SKM-1 (cell line): ENCODE measurements around the gene VPS39.

Experiments used
- DNase-seq: peaks from one replicate; lab custom pipeline; 2025; ENCODE audit not compliant: unreplicated experiment; lab: John Stamatoyannopoulos, UW

VPS39 gene

DNA sequence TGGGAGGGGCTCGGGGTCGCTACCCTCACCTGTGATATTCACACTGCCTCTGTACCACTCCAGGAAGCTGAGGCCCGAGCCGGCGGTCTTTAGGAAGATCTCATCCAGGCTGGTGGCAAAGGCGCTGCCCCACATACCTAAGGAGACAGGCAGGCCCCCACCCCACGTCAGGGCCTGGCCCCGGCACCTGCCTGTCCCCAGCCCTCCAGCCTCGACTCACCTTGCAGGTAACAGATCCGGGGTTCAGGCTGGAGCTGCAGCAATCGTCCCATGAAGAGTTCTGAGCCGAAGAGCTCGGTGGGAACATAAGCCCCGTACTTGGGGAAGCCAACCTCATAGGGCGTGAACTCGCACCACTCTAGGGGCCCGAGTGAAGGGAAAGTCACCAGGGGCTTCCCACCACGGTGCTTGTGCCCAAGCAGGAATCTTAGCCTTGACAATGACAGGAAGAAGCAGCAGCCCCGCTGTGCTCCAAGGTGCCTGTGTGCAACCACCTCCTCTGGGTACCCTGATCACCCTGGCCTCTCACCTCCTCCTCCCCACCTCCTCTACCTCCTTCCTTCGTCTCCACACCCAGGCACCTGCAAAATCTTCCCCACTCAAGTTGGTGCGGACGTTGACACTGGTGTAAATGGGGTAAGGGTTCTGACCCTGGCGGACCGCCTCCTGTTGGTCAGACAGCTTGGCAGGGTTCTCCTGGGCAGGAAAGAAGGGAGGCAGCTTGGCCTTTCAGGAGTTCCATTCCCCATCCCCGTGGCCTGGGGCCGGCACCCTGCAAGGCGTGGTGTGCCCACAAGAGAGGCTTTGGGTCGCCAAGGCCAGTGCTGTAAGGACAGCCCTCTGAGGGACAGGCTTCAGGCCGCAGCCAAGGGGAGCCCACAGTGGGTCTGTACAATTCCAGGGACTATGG, 62.3 kb downstream of the VPS39 start:
- no peak for DNase-seq

DNA sequence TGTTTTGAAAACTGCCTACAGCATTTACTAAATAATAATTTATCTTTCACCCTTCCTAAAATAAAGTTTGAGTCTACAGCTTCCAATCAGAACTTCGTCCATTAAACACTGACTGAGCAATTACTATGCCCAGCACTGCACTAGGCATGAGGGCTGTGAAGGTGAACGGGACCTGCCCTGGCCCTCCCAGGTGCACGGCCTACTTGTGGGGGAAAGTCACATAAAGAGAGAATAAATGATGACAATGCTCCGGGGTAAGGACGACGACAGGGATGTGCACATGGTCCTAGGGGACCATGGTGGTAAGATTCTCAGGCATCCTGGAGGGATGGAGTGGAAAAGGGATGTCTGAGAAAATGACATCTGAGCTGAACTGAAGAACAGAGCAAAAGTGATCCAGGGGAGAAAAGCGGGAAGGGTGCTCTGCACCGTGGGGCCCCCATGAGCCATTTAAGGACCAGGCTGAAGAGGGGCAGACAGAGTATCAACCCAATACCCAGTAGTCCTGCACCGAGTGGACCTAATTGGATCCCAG, 63.2 kb downstream of the VPS39 start:
- no peak for DNase-seq

DNA sequence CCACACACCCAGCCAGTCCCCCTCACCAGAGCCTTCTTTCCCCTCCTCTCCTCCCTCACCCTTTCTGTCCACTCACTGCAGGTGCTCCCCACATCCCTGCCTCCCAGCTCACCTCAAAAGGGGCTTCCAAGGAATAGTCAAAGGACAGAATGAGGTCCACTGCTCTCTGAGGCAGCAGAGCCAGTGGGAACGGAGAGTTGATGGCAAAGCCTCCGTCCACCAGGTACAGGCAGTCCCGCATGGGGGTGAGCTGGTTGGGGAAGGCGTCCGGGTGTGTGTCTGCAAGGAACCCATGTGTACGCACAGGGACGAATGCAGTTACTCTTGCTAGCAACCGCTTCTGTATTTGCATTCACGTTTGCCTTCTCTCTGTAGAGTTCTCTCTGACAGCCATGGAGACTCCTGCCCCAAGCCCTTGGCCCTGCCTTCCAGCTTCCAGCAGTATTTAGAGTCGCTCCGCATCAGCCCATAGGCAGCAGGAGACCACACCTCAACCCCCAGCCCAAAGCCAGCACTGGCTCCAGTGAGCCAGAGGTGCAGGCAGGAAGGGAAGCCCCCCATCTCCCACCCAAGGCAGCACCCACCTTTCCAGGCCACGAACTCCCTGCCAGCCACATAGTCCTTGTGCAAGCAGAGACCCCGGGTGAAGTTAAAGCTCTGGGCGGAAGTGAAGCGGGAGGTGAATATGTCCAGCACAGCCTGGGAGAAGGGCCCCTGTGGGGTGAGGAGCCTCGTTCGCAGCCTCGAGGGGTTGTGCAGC, 64.1 kb downstream of the VPS39 start:
- no peak for DNase-seq

DNA sequence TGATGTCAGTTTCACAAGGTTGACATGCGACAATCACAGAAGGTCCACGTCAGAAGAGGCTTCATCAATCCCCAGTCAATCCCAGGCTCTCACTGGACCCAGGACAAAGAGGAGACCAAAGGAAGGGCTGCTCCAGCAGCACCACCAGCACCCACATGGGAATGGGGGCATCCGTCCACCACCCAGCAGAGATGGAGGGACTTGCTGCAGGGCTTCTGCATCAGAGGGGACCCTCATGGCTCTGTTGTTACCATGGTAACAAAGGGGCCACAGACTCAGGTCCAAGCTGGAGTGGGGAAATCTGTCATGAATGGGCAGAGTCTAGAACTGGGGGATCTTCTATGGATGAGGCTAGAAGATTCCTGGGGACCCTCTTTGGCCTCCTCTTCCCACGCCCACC, 64.7 kb downstream of the VPS39 start:
- DNase-seq = no peak

DNA sequence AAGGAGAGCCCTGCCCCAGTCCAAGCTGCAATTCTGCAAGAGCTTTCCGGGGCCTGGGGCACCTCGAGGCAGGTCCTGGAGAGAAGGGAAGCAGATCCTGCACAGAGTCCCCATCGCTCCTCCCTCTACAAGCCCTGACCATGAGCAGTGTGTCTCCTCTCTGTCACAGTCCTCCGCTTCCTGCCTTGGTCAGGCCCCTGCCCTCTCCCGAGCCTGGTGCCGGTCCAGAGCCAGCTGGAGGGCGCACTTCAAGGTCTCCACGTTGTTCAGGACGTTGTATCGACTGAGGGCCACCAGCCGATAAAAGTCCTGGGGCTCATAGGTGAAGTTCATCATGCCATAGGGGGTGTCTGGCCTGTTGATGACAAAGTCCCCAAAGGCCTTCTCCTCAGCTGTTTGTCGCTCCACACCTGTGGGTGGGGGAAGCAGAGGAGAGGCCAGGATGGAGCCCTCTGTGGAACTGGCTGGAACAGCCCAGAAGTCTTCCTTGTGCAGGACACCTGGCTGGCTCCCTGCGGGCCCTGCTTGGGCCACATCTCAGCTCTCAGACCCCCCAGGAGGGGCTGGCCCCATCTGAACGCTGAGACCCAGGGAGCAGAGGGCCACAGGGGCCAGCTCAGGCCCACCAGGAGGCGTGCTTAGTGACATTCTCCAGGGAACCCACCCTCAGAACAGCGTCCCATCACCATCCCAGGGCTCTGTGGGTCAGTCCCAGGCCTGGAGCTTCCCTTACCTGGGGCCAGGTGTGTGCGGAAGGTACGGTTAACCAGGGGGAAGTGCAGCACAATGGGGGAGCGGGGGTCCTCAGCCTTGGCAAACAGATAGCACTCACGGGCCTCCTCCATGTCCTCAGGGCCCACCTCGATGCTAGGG, 66.1 kb downstream of the VPS39 start:
- DNase-seq = no peak

DNA sequence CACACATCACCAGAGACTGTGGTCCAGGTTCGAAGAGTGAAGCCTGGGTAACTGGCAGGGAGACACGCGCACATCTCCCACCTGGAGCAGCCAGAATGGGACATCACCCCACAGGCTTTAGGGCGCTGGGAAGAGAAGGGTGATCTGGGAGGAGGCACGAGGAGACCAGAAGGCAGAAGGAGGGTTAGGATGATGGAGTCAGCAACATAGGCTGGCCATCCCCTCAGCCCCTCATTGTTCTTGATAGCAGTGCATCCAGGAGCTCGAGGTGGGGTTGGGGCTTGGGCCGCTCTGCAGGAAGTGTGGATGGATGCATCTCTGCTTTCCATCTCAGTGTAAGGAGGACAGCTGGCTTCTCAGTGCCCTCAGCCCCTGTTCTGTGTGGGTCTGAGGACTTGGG, 66.9 kb downstream of the VPS39 start:
- DNase-seq = no peak

DNA sequence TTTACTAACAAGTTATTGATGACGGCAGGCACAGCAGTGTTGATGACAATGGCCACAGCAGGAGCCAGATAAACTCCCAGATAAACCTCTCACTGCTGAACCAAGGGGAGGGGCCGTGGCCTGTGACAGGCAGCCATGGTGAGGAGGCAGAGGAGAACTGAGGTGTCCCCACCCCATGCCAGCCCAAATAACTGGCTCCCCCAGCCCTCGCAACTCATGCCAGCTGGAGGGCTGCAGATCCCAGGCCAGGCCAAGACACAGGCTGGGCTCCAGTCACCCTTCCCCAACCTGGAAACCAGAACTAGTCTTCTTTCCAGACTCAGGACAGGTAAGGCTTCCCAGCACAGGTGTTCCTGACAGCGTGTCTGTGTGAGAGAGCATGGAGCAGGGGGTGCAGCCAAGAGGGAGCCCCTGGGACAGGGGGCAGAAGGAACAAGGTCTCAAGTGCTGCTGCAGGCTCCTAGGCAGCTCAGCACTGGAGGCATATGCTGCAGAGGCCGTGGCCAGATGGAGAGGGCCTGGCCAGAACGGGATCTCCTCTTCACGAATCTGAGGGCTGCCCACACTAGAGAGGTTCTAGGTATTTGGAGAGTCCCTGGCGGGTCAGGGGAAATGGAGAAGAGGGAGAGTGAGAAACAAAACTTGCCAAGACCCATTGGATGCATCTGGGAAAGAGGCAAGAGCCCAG, 67.6 kb downstream of the VPS39 start:
- no peak for DNase-seq

DNA sequence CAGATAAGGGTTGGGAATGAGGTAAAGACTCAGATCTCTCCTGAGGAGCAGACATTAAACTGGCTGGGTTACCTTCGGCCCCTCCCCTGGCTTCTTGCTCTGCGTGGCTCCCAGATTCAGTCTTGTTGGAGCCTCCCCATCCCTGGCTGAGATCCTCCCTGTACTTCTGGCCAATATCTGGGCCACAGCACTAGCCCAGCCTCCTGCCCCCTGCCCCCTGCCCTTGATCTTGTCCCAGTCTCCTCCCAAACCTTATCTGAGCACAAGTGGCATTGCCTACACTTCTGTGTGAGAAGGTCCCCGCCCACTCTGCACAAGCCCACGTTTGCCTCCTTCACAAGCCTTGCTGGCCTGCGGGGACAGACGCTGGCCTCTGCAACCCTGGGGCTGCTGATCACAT, 68.5 kb downstream of the VPS39 start:
- DNase-seq = no peak

DNA sequence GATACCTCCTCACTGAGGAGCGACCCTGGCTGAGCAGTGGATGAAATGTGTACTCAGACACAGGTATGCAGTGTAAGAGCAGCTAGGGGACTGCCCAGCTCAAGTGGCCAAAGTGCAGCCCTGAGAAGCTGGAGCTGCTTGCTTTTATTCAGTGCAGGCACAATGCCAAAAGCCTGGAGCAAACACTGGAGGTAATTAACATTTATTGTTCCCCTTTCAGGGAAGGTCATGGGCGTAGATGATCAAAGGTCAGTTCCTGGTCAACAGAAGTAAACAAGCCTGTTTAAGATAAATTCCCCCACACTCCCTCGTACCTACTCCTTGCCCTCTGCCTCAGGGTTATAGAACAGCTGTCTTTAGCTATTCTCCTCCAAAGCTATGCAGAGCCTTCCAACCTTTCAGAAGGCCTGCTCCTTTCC, 69.1 kb downstream of the VPS39 start:
- DNase-seq = no peak

DNA sequence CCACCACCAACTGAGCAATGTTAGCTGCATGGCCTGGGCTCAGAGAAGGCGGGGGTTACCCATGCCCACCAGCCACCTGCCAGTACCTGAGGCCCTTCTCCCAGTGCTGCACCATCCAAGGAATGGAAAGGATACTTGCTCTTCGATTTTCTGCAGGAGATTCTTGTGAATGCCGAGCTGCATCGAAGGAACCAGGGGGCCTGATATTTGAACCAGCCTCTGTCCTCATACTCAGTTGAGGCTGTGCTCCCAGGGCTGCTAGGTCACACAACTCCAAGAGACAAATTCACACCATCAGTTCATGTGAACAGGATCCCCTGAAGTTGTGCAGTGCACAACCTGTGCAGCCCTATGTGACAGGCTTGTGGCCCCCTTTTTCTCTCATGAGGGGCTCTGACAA, 69.7 kb downstream of the VPS39 start:
- DNase-seq = no peak

DNA sequence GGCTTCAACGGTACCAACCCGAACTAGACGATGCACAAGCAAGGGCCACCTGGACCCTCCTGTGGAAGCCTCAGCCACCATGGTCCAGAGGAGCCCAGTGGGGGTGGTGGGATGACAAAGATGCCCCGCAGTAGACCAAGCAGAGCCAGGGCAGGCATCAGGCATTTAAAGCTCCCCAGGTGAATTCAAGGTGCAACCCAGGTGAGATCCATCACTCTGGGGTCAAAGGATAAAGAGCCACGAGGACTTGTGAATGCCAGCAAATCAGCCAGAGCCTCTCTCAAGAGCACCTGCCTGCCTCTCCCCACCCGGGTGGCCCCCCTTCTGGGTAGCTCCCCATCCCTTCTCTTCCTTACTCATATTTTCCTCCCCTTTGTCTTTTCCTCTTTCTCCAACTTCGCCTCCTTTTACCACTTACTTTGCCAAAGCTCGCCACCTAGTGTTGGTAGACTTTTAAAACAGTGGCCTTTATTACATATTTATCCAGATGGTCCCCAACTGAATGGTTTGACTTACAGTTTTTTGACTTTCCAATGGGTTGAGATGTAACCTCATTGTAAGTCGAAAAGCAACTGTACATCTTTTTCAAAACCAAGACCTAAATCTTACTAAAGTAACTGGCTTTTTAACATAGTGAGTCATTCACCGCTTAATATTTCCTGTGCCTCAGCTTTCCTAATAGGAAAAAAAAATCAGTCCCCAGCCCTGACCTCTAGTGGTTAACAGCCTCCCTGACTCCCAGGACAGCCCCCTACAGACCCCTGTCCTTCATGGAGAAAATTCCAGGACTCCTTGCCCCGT, 70.4 kb downstream of the VPS39 start:
- DNase-seq = peak; percentile 23

DNA sequence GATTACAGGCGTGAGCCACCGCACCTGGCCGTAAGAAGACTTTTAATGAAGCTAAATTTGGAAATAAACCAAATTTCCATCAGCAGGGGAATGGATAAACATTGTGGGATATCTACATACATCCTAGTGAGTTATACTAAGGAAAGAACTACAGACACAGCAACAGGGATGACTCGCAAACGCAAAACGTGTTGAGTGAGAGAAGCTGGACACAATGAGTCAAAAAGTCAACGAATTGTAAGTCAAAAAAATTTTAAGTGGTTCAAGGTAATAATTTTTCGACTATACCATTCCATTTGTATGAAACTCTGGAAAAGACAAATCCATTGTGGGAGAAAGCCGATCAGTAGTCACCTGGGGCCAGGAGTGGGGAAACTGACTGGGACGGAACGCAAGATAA, 71.6 kb downstream of the VPS39 start:
- no peak for DNase-seq

DNA sequence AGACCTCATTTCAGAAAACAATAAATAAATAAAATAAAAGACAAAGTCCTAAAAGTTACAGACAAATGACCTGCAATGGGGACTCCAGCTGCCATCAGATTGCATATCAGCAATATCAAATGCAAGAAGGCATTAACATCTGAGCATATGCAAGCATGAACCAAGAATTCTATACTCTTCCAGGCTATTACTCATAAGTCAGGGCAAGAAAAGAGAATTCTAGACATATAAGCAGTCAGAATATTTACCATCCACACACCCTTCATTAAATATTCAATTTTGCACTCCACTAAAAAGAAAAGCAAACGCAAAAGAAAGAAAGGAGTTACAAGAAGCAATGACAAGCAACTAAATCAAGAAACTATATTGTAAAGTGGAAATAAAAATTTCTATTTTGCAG, 72.8 kb downstream of the VPS39 start:
- DNase-seq = no peak

DNA sequence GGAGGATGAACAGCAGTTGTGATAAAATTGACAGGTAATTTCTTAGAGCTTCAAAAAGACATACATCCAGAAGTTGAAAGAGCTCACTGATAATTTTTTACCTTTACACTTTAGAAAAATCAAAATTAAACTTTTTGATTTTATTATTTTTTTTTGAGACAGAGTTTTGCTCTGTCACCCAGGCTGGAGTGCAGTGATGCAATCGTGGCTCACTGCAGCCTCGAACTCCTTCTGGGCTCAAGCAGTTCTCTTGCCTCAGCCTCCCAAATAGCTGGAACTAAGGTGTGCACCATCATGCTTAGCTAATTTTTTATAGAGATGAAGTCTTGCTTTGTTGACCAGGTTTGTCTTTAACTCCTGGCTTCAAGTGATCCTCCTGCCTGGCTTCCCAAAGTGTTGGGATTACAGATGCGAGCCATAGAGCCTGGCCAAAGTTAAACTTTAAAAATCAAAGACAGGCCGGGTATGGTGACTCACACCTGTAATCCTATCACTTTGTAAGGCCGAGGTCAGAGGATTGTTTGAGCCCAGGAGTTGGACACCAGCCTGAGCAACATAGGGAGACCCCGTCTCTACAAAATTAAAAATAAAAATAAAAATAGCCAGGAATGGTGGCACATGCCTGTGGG, 73.4 kb downstream of the VPS39 start:
- DNase-seq = no peak

DNA sequence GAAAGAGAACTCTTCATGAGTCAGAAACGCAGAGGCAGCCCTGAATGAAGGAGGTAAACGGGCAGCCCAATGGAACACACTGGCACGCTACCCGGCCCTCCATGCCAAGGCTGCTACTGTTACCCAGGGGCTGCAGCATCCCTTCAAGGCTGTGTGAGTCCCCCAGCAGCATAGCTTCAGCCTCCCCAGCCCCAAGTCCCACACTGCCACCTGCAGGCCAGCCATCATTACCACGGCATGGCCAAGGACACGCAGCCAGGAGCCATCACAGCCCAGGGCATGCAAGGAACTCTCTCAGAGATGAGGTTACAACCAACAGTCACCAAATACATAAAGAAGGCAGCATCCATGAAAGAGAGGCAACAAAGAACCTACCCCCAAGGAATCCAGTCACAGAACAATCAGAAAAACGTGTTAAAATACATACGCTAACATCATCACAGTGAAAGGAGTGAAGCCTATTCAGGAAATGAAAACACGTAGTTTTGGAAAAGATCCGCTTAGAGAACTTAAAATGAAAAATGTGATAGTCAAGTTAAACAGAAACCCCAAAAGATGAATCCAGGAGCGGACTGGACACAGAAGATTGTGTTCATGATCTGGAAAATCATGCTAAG, 74.1 kb downstream of the VPS39 start:
- peak; percentile 34 for DNase-seq

DNA sequence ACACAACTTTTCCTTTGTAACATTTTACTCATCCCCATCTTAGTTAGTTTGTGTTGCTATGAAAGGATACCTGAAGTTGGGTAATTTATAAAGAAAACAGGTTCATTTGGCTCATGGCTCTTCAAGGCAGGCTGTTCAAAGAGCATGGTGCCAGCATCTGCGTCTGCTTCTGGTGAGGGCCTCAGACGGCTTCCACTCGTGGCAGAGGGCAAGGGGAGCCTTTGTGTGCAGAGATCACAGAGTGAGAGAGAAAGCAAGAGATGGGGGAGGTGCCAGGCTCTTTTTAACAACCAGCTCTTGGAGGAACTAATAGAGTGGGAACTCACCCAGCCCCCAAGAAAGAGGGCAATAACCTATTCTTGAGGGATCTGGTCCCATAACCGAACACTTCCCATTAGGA, 74.7 kb downstream of the VPS39 start:
- no peak for DNase-seq

DNA sequence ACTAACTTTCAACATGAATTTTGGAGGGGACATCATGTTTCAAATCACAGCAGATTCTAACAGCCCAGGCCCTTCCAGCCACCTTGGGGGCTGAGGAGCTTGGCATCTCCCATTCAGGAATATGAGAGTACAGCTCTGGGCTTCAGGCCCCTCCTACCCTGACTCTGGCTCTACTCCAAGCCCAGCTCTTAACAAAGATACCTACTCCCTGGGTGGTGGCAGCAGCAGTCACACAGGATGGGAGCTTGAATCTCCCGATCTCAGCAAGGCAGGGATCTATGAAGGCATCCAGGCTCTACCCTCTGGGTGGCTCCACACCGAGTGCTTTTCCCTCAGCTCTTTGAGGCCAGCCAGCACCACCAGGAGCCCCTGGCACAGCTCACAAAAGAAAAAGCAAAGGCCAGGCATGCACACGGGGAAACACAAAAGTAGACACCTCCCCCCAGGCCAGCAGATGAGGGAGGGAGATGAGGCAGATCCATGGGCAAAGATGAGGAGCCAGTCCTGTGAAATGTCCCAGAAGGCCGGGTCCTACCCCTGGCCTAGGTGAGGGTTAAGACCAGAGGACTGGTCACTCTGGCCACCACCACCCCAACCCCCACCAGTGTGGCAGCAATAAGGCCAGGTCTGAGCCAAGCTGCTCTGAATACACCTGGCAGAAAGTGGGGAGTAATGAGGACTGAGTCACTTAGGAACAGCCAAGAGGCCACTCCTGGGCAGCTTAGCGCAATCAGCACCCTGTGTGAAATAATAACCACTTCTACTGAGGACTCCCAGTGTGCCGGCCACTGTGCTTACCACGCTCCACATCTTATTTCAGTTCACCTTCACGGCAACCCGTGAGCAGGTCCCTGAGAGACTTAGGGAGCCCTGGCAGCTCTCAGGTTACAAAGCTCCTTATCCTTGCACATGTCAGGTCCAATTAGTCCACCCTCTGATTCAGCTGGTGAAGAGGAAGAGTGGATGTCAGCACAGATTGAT, 76.0 kb downstream of the VPS39 start:
- DNase-seq = no peak

DNA sequence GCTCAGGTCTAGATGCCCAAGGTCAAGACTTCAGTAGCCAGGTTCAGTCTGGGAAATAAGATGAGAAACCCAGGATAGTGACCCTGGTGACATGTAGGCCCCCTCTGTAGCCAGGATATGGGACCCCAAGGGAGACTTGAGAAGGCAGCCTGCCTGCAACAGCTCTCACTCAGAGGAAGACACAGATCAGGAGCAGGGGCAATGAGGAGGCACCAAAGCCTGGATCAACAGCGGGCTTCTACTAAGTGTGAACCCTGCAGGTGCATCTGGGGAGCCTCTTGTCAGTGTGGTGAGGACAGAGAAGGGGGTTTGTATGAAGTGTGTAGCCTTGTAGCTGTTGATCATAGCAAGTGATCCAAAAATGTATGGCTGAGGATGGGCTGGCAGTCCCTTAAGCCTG, 77.1 kb downstream of the VPS39 start:
- DNase-seq = no peak
